KMS-11 (cell line): ENCODE measurements around the gene C2CD5.

ENCODE experiments used
- H2AFZ ChIP-seq: fragments of 200-600 bp; sonication (generic); 2 replicates; pipeline ENCODE4 v1.6.1; 2016; ENCODE audit warnings: antibody characterized with exemption, mixed run types, low read depth
- H3K27ac ChIP-seq: fragments of 200-600 bp; sonication (generic); 2 replicates; pipeline ENCODE4 v1.6.1; 2016; ENCODE audit warnings: mild to moderate bottlenecking, mixed run types
- H3K27me3 ChIP-seq: fragments of 200-600 bp; sonication (generic); 2 replicates; pipeline ENCODE4 v1.6.1; 2017; ENCODE audit warnings: mild to moderate bottlenecking, low read depth, mixed run types, moderate library complexity; ENCODE audit not compliant: insufficient read depth
- H3K36me3 ChIP-seq: fragments of 200-600 bp; sonication (generic); 2 replicates; pipeline ENCODE4 v1.6.1; 2017; ENCODE audit warnings: mild to moderate bottlenecking, mixed run types; ENCODE audit not compliant: insufficient read depth
- H3K4me1 ChIP-seq: fragments of 200-600 bp; sonication (generic); 2 replicates; pipeline ENCODE4 v1.6.1; 2016; ENCODE audit warnings: mild to moderate bottlenecking, low read depth, mixed run types; ENCODE audit not compliant: poor library complexity, severe bottlenecking
- H3K4me2 ChIP-seq: fragments of 200-600 bp; sonication (generic); 2 replicates; pipeline ENCODE4 v1.7.0; 2016; ENCODE audit warnings: mild to moderate bottlenecking, mixed run types
- H3K4me3 ChIP-seq: fragments of 200-600 bp; sonication (generic); IDR thresholded peaks from 2 replicates; pipeline ENCODE4 v1.6.1; 2017; ENCODE audit warnings: low read depth, low read length, mixed read lengths; ENCODE audit not compliant: insufficient read depth
- H3K79me2 ChIP-seq: fragments of 200-600 bp; sonication (generic); 2 replicates; pipeline ENCODE4 v1.6.1; 2016; ENCODE audit warnings: low read depth, mixed run types; ENCODE audit not compliant: insufficient read depth
- H3K9ac ChIP-seq: fragments of 200-600 bp; sonication (generic); 2 replicates; pipeline ENCODE4 v1.6.1; 2016; ENCODE audit warnings: mild to moderate bottlenecking, mixed run types
- H4K20me1 ChIP-seq: fragments of 200-600 bp; sonication (generic); 2 replicates; pipeline ENCODE4 v1.6.1; 2016; ENCODE audit warnings: mild to moderate bottlenecking, mixed run types; ENCODE audit not compliant: insufficient read depth
- CTCF ChIP-seq: fragments of 200-600 bp; sonication (generic); conservative IDR thresholded peaks from 2 replicates; pipeline ENCODE4 v1.6.1; 2017; ENCODE audit warnings: low read depth, mild to moderate bottlenecking, antibody characterized with exemption, low read length, moderate library complexity, mixed read lengths

The C2CD5 gene, protein sequence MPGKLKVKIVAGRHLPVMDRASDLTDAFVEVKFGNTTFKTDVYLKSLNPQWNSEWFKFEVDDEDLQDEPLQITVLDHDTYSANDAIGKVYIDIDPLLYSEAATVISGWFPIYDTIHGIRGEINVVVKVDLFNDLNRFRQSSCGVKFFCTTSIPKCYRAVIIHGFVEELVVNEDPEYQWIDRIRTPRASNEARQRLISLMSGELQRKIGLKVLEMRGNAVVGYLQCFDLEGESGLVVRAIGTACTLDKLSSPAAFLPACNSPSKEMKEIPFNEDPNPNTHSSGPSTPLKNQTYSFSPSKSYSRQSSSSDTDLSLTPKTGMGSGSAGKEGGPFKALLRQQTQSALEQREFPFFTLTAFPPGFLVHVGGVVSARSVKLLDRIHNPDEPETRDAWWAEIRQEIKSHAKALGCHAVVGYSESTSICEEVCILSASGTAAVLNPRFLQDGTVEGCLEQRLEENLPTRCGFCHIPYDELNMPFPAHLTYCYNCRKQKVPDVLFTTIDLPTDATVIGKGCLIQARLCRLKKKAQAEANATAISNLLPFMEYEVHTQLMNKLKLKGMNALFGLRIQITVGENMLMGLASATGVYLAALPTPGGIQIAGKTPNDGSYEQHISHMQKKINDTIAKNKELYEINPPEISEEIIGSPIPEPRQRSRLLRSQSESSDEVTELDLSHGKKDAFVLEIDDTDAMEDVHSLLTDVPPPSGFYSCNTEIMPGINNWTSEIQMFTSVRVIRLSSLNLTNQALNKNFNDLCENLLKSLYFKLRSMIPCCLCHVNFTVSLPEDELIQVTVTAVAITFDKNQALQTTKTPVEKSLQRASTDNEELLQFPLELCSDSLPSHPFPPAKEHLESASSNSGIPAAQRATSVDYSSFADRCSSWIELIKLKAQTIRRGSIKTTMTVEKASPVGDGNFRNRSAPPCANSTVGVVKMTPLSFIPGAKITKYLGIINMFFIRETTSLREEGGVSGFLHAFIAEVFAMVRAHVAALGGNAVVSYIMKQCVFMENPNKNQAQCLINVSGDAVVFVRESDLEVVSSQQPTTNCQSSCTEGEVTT

DNA sequence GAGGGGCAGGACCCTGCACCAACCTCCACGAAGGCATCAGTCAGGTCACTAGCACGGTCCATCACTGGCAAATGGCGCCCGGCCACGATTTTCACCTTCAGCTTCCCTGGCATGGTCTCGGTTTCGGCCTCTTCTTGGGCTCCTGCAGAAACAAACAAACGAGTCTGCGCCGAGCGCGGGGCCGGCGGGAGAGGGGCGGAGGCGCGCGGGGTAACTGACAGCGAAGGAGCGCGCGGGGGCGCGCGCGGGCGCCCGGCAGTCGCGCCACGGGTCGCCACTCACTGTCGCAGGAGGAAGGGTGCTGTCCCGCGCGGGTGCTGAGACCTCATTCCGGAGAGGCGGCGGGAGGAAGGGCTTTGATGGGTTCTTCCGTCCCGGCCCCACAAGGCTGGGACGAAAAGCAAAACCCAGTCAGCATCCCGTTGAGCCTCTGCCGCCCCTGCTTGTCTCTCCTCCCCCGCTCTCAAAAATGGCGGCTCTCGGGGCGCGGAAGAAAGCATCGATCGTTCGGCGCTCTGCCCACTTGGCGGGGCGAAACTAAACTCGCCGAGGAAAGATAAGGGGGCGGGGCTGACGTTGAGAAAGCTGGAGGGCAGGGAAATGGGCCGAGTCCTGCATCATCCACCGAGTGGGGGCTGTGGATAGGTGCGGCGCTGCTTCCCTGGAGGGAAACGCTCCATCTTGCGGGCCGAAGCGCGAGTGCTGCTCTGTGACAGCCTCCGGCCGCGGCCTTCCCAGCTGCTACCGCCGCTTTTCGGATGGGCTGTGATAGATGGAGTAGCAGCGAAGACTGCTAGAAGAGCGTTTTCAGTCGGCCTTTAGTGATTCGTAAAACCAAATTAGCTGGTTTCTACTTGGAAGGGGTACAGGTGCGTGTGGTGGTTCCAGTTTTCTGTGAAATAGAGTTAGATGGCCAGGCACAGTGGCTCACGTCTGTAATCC lies at the start of gene C2CD5:
Gene C2CD5 (minus strand): TSS at position 505 of the 942 bp plus-strand sequence. CDS start 392 bp downstream, at position 113.
- peak within 1 kb of the TSS; percentile 97 for H2AFZ ChIP-seq
- no peaks in the 10 kb centered on the region for H4K20me1 ChIP-seq
- peaks cover 13% of the 10 kb centered on the region for H3K4me1 ChIP-seq
- H3K27me3 ChIP-seq, result no peaks in the 10 kb centered on the region
- no peak within 1 kb of the TSS for H3K4me3 ChIP-seq
- peak within 1 kb of the TSS; percentile 86 for H3K9ac ChIP-seq
- peaks cover 12% of the 10 kb centered on the region; the same call in 1 of the 2 replicates for H3K79me2 ChIP-seq
- peak within 1 kb of the TSS; percentile 87 for H3K27ac ChIP-seq
- no peaks in the 10 kb centered on the region for H3K36me3 ChIP-seq
- 0 out of 2 replicates have a peak, but pooled peaks have one; percentile 22 for TF ChIP-seq CTCF
- H3K4me2 ChIP-seq, result peak within 1 kb of the TSS; percentile 88

DNA sequence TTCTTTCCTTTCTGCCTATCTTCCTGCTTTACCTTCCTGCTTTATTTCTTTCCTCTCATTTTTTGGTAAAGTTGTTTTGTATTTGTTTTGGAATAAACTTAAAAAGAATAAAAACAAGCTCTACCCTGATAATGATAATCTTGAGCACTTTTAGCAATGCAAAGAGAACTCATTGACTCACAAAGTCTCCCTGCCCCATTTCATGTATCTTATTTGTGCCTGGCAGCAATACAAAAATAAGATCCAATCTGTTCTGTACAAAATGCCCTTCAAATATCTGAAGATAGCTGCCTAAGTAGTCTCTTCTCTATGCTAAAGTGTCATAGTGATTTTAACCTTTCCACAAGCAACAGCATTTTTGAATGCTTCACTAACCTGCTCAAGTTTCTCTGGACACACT lies 49.5 kb upstream of the C2CD5 start:
- H3K4me2 ChIP-seq, result no peak overlapping the region
- H3K4me1 ChIP-seq, result no peaks in the 10 kb centered on the region
- no peak overlapping the region for H3K4me3 ChIP-seq
- no peaks in the 10 kb centered on the region for H3K36me3 ChIP-seq
- no peak overlapping the region for H3K27ac ChIP-seq
- no peaks in the 10 kb centered on the region for H3K27me3 ChIP-seq
- TF ChIP-seq CTCF, result no peak
- H4K20me1 ChIP-seq, result no peaks in the 10 kb centered on the region
- H2AFZ ChIP-seq, result no peak overlapping the region
- H3K79me2 ChIP-seq, result no peaks in the 10 kb centered on the region
- H3K9ac ChIP-seq, result no peak overlapping the region

DNA sequence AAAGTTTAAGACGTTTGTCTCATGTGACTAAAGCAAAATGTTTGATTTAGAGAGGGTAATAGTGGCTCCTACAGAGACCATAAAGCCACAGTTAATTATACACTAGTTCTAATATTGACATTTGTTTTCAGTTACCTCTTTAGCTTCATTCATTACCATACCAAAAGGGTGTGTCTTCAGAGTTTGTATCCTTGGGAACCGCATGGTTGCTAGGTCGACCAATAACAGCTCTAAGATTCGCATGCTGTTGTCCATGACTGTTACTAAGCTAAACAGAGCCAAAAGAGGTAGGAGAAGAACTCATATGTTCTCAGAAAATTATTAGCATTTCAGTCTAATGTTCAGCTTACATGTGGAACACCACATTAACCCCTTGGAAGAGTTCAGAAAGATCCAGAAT lies 44.5 kb upstream of the C2CD5 start:
- Histone ChIP-seq H3K9ac (no peak overlapping the region), H3K36me3 (no peaks in the 10 kb centered on the region), H3K27ac (no peak overlapping the region), H3K79me2 (no peaks in the 10 kb centered on the region), H3K27me3 (no peaks in the 10 kb centered on the region), H3K4me1 (no peaks in the 10 kb centered on the region), H3K4me3 (no peak overlapping the region), H2AFZ (no peak overlapping the region), H4K20me1 (no peaks in the 10 kb centered on the region), H3K4me2 (no peak overlapping the region)
- TF ChIP-seq CTCF, result no peak

- H3K36me3 ChIP-seq, result no peaks in the 10 kb centered on the region
- H3K9ac ChIP-seq, result no peak overlapping the region
- no peak overlapping the region for H3K4me3 ChIP-seq
- no peak overlapping the region for H2AFZ ChIP-seq
- no peaks in the 10 kb centered on the region for H3K27me3 ChIP-seq
- no peaks in the 10 kb centered on the region for H3K4me1 ChIP-seq
- no peak overlapping the region for H3K27ac ChIP-seq
- H3K79me2 ChIP-seq, result no peaks in the 10 kb centered on the region
- TF ChIP-seq CTCF, result no peak
- no peak overlapping the region for H3K4me2 ChIP-seq
- no peaks in the 10 kb centered on the region for H4K20me1 ChIP-seq
Measured at GRCh38 chr12:22578328-22578727, 34.0 kb upstream of the C2CD5 start.
